Panc1 (cell line): Measurements from ENCODE around the gene NGEF. TPM values are rescaled to one million over a fixed set of nuclear protein-coding genes. Genes with fewer than 3 reads are reported as not detected.

ENCODE experiments used
- ATAC-seq: fragments of 200-7000 bp; cut with Tn5 transposase; 2 replicates; pipeline ENCODE4 v1.9.1; 2020; ENCODE audit warnings: mild to moderate bottlenecking, moderate library complexity
- BruUV-seq: library from RNA; stranded (reverse); fragments of 400-500 nt; replicated peaks from 2 replicates; lab custom pipeline; 2021; lab: Mats Ljungman, UMichigan
- CTCF ChIA-PET: fragments of 300-600 bp; sonication (Branson Sonifier 250); formaldehyde crosslinking; loops from one replicate; lab custom pipeline; 2022; ENCODE audit warnings: antibody characterized with exemption; lab: Charles Lee
- POLR2A ChIA-PET: fragments of 300-600 bp; sonication (Branson Sonifier 250); formaldehyde crosslinking; loops from one replicate; lab custom pipeline; 2022; ENCODE audit warnings: antibody characterized with exemption; lab: Charles Lee
- DNase-seq: peaks from one replicate; pipeline ENCODE4 v3.0.0-alpha.2; 2010; ENCODE audit warnings: low read depth, low spot score
- H3K27ac ChIP-seq: 2 replicates; pipeline ENCODE4 v1.5.1; 2011; ENCODE audit warnings: mild to moderate bottlenecking, low read length, inconsistent platforms
- H3K27me3 ChIP-seq: fragments of 200-500 bp; sonication (Bioruptor generic); 2 replicates; pipeline ENCODE4 v1.6.0; 2014; ENCODE audit warnings: low read length, inconsistent platforms; ENCODE audit not compliant: control insufficient read depth, insufficient read depth
- H3K36me3 ChIP-seq: fragments of 200-500 bp; sonication (Bioruptor generic); 2 replicates; pipeline ENCODE4 v1.5.1; 2014; ENCODE audit warnings: inconsistent platforms, mild to moderate bottlenecking, low read length, moderate library complexity; ENCODE audit not compliant: control insufficient read depth, insufficient read depth
- H3K4me1 ChIP-seq: 2 replicates; pipeline ENCODE4 v1.5.1; 2011; ENCODE audit warnings: inconsistent platforms, mild to moderate bottlenecking, low read length, moderate library complexity; ENCODE audit not compliant: control insufficient read depth, insufficient read depth
- H3K4me3 ChIP-seq, 2 experiments: 2 replicates each; pipeline ENCODE4 v1.5.1; 2011 to 2012; ENCODE audit warnings: low read depth in 2 of 2, low read length in 2 of 2, mild to moderate bottlenecking in 2 of 2, inconsistent platforms in 1 of 2, moderate library complexity in 1 of 2
- H3K9me3 ChIP-seq: fragments of 200-500 bp; sonication (Bioruptor generic); 2 replicates; pipeline ENCODE4 v1.5.1; 2014; ENCODE audit warnings: low read depth, mild to moderate bottlenecking, inconsistent platforms, low read length, moderate library complexity; ENCODE audit not compliant: control insufficient read depth, insufficient read depth
- CTCF ChIP-seq: fragments of 450-650 bp; IDR thresholded peaks from 2 replicates; pipeline ENCODE4 v1.5.1; 2017; ENCODE audit warnings: mild to moderate bottlenecking
- POLR2AphosphoS5 ChIP-seq: IDR thresholded peaks from 2 replicates; pipeline ENCODE4 v1.6.1; 2012; ENCODE audit warnings: mild to moderate bottlenecking, low read depth, low read length, moderate library complexity
- SIN3A ChIP-seq: IDR thresholded peaks from 2 replicates; pipeline ENCODE4 v1.6.1; 2012; ENCODE audit warnings: low read depth, mild to moderate bottlenecking, low read length, moderate library complexity, borderline replicate concordance; ENCODE audit not compliant: insufficient read depth
- TCF7L2 ChIP-seq: IDR thresholded peaks from 2 replicates; pipeline ENCODE4 v1.6.1; 2011; ENCODE audit warnings: mild to moderate bottlenecking, low read depth, low read length, inconsistent platforms
- in situ Hi-C: cut with HindIII; loops from 2 replicates; pipeline ENCODE4 v1.10.0; 2016; ENCODE audit warnings: low sequenced_read_pairs, low pct_unique_long_range_greater_than_20kb
- intact Hi-C: fragments of 100-400 bp; cut with micrococcal nuclease; formaldehyde crosslinking; loops from one replicate; pipeline ENCODE4 v1.10.0; 2022; ENCODE audit not compliant: unreplicated experiment
- total RNA-seq: library from RNA; stranded (reverse); gene quantifications from one replicate; pipeline ENCODE4 v1.2.1, GENCODE V29; 2021; ENCODE audit not compliant: unreplicated experiment
- TF ChIP-seq, protein P1 (sequence below), 2 experiments: IDR thresholded peaks; 2 replicates each; pipeline ENCODE4 v1.6.1; 2011 to 2012; ENCODE audit warnings: low read depth in 2 of 2, control low read depth in 1 of 2, low read length in 1 of 2, mild to moderate bottlenecking in 1 of 2, moderate library complexity in 1 of 2; ENCODE audit not compliant: insufficient read depth in 1 of 2

NGEF gene
- total RNA-seq, 1 experiment from 2014 or later = 17.8 TPM

- intact Hi-C loops = no loop called here
- BruUV-seq = no TSS peak
- in situ Hi-C loops = no loop called here
- ATAC-seq (0 out of 2 replicates have a peak, but pooled peaks have one; percentile 57), DNase-seq (no peak)
- CTCF ChIA-PET = no interaction called here
- no peaks in the 10 kb centered on the region for H3K4me1 ChIP-seq
- no peak for TF ChIP-seq TCF7L2
- TF ChIP-seq SIN3A = no peak
- no peak for TF ChIP-seq CTCF
- H3K36me3 ChIP-seq = no peaks in the 10 kb centered on the region
- no peak overlapping the region for H3K4me3 ChIP-seq
- POLR2A ChIA-PET = no interaction called here
- 0 out of 2 replicates have a peak overlapping the region, but pooled peaks have one; percentile 20 for H3K27ac ChIP-seq
- H3K27me3 ChIP-seq = no peaks in the 10 kb centered on the region
- H3K9me3 ChIP-seq = no peaks in the 10 kb centered on the region
Measured at GRCh38 chr2:232999354-232999753, 13.7 kb downstream of the NGEF start.

DNA sequence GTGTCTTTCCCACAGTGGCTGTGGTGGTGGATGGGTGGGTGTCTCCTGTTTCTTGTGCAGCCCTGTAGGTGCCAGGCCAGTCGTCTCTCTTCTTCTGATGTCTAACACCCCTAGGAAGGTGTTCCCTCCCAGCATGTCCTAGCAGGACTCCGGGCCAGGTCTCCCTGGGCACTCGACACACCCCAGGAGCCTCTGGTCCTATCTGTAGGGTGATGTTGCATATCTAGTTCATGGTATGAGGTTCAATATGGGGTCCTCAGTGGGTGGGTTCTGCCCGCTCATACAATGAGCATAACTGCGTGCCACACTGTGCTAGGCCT is 14.4 kb downstream of the NGEF start:
- Histone ChIP-seq H3K9me3 (no peaks in the 10 kb centered on the region), H3K27ac (no peak overlapping the region), H3K36me3 (no peaks in the 10 kb centered on the region), H3K4me3 (no peak overlapping the region), H3K27me3 (no peaks in the 10 kb centered on the region), H3K4me1 (no peaks in the 10 kb centered on the region)
- ATAC-seq (peak; percentile 33; the same call in 1 of the 2 replicates), DNase-seq (no peak)
- BruUV-seq = no TSS peak
- TF ChIP-seq POLR2AphosphoS5 (no peak), TCF7L2 (no peak), SIN3A (no peak), CTCF (no peak)
- TF ChIP-seq, protein P1, sequence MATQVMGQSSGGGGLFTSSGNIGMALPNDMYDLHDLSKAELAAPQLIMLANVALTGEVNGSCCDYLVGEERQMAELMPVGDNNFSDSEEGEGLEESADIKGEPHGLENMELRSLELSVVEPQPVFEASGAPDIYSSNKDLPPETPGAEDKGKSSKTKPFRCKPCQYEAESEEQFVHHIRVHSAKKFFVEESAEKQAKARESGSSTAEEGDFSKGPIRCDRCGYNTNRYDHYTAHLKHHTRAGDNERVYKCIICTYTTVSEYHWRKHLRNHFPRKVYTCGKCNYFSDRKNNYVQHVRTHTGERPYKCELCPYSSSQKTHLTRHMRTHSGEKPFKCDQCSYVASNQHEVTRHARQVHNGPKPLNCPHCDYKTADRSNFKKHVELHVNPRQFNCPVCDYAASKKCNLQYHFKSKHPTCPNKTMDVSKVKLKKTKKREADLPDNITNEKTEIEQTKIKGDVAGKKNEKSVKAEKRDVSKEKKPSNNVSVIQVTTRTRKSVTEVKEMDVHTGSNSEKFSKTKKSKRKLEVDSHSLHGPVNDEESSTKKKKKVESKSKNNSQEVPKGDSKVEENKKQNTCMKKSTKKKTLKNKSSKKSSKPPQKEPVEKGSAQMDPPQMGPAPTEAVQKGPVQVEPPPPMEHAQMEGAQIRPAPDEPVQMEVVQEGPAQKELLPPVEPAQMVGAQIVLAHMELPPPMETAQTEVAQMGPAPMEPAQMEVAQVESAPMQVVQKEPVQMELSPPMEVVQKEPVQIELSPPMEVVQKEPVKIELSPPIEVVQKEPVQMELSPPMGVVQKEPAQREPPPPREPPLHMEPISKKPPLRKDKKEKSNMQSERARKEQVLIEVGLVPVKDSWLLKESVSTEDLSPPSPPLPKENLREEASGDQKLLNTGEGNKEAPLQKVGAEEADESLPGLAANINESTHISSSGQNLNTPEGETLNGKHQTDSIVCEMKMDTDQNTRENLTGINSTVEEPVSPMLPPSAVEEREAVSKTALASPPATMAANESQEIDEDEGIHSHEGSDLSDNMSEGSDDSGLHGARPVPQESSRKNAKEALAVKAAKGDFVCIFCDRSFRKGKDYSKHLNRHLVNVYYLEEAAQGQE (IDR thresholded peaks at IDR 0.05; ENCODE audit: insufficient read depth in 1 of 2, low read depth in 2 of 2, low read length in 1 of 2) = no peak
- intact Hi-C loops = no loop called here
- CTCF ChIA-PET = no interaction called here
- in situ Hi-C loops = no loop called here
- POLR2A ChIA-PET = no interaction called here
